Thoracic aorta (tissue), 2 donors: ENCODE data around the gene C4BPB. TPM values are rescaled to one million over a fixed set of nuclear protein-coding genes. Genes with fewer than 3 reads are reported as not detected.

Experiments
- ATAC-seq: fragments of 150-250 bp; one replicate; pipeline ENCODE4 v1.8.0; 2017; ENCODE audit warnings: low read depth; ENCODE audit not compliant: insufficient number of reproducible peaks, low FRiP score
- DNase-seq: peaks from one replicate; pipeline ENCODE4 v3.0.0-alpha.2; 2020; ENCODE audit warnings: low spot score
- H3K27ac ChIP-seq, 2 donors: fragments of 200-600 bp; sonication (generic); 1 replicate in 1 of 2; 2 replicates in 1 of 2; pipeline ENCODE4 v1.5.1; 2016; ENCODE audit warnings: mild to moderate bottlenecking in 2 of 2, moderate library complexity in 2 of 2
- H3K27me3 ChIP-seq: fragments of 200-600 bp; sonication (generic); replicated peaks from 2 replicates; pipeline ENCODE4 v1.6.0; 2016; ENCODE audit warnings: mild to moderate bottlenecking; ENCODE audit not compliant: insufficient read depth
- H3K36me3 ChIP-seq: fragments of 200-600 bp; sonication (generic); one replicate; pipeline ENCODE4 v1.5.1; 2016
- H3K4me1 ChIP-seq, 2 donors: fragments of 200-600 bp; sonication (generic); 1 replicate in 1 of 2; 2 replicates in 1 of 2; pipeline versions ENCODE4 v1.5.1 to v1.6.0; 2016; ENCODE audit warnings: low read depth in 2 of 2, mild to moderate bottlenecking in 1 of 2; ENCODE audit not compliant: control insufficient read depth in 1 of 2
- H3K4me3 ChIP-seq: fragments of 200-600 bp; sonication (generic); 2 replicates; pipeline ENCODE4 v1.5.1; 2016; ENCODE audit warnings: mild to moderate bottlenecking
- H3K9me3 ChIP-seq: fragments of 200-600 bp; sonication (generic); 2 replicates; pipeline ENCODE4 v1.5.1; 2016
- total RNA-seq, 2 donors: library from RNA; depleted of rRNA; stranded (reverse); fragments of >200 nt; gene quantifications; one replicate each; pipeline versions ENCODE4 v1.1.0 to v1.2.3, GENCODE V29; 2016
- TF ChIP-seq, protein P1 (sequence below): fragments of 200-600 bp; sonication (generic); IDR thresholded peaks from one replicate; pipeline ENCODE4 v1.5.1; 2019; ENCODE audit warnings: antibody characterized with exemption

The C4BPB gene
- total RNA-seq, 2 donors from 2014 or later = 0.54 to 3.7 TPM

GRCh38 chr1:207055386-207056001, 33.2 kb upstream of the C4BPB start:
- Histone ChIP-seq H3K9me3 (no peaks in the 10 kb centered on the region), H3K27ac (no peak overlapping the region), H3K36me3 (no peaks in the 10 kb centered on the region), H3K27me3 (no peaks in the 10 kb centered on the region), H3K4me3 (no peak overlapping the region), H3K4me1 (peaks cover 5 to 14% of the 10 kb centered on the region in 2 donors)
- no peak for DNase-seq
- ATAC-seq = no peak
- TF ChIP-seq, protein P1, sequence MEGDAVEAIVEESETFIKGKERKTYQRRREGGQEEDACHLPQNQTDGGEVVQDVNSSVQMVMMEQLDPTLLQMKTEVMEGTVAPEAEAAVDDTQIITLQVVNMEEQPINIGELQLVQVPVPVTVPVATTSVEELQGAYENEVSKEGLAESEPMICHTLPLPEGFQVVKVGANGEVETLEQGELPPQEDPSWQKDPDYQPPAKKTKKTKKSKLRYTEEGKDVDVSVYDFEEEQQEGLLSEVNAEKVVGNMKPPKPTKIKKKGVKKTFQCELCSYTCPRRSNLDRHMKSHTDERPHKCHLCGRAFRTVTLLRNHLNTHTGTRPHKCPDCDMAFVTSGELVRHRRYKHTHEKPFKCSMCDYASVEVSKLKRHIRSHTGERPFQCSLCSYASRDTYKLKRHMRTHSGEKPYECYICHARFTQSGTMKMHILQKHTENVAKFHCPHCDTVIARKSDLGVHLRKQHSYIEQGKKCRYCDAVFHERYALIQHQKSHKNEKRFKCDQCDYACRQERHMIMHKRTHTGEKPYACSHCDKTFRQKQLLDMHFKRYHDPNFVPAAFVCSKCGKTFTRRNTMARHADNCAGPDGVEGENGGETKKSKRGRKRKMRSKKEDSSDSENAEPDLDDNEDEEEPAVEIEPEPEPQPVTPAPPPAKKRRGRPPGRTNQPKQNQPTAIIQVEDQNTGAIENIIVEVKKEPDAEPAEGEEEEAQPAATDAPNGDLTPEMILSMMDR = no peak

DNA sequence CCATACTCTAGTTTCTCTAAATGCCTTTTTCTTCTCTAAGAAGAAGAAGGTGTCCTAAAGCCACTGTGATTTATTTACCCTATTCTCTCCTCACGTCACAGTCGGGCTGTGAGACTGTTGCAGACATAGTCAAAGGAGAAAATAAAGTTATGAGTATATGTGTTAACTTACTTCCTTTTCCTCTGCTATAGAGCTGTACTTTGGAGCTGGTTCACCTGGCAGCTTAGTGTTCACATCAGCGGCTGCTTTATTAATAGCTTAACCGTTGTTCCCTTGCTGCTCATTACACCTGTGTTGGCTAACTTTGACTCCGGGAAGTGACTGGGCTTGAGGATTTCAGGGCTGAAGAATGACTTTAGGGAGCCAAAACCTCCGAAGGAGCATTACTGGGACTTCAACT, 32.0 kb upstream of the C4BPB start:
- TF ChIP-seq, protein P1 = no peak
- Histone ChIP-seq H3K27ac (no peak overlapping the region), H3K4me3 (no peak overlapping the region), H3K27me3 (no peaks in the 10 kb centered on the region), H3K9me3 (no peaks in the 10 kb centered on the region), H3K4me1 (peaks cover 5 to 9% of the 10 kb centered on the region in 2 donors), H3K36me3 (no peaks in the 10 kb centered on the region)
- DNase-seq (no peak), ATAC-seq (no peak)

DNA sequence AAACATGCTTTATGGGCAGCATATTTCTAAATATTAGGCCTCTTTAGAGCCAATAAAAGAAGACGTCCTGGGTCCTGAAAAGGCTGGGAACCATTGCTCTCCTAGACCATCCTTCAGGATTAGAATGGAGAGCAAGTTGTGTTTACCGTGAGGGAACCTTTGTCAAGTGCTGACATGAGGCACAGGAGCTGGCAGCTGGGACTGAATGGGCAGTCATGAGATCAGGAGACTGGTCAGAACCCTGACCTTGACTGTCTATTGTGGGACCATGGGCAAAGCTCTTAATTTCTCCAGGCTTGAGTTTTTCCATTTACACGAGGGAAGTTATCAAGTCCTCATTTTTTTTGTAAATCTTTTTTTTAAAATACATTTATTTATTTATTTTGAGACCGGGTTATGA, 30.4 kb upstream of the C4BPB start:
- H3K36me3 ChIP-seq = peaks cover 13% of the 10 kb centered on the region
- TF ChIP-seq, protein P1 = no peak
- H3K27me3 ChIP-seq = no peaks in the 10 kb centered on the region
- DNase-seq (no peak), ATAC-seq (no peak)
- H3K4me1 ChIP-seq = no peaks in the 10 kb centered on the region
- H3K27ac ChIP-seq = no peak overlapping the region
- no peaks in the 10 kb centered on the region for H3K9me3 ChIP-seq
- H3K4me3 ChIP-seq = no peak overlapping the region

DNA sequence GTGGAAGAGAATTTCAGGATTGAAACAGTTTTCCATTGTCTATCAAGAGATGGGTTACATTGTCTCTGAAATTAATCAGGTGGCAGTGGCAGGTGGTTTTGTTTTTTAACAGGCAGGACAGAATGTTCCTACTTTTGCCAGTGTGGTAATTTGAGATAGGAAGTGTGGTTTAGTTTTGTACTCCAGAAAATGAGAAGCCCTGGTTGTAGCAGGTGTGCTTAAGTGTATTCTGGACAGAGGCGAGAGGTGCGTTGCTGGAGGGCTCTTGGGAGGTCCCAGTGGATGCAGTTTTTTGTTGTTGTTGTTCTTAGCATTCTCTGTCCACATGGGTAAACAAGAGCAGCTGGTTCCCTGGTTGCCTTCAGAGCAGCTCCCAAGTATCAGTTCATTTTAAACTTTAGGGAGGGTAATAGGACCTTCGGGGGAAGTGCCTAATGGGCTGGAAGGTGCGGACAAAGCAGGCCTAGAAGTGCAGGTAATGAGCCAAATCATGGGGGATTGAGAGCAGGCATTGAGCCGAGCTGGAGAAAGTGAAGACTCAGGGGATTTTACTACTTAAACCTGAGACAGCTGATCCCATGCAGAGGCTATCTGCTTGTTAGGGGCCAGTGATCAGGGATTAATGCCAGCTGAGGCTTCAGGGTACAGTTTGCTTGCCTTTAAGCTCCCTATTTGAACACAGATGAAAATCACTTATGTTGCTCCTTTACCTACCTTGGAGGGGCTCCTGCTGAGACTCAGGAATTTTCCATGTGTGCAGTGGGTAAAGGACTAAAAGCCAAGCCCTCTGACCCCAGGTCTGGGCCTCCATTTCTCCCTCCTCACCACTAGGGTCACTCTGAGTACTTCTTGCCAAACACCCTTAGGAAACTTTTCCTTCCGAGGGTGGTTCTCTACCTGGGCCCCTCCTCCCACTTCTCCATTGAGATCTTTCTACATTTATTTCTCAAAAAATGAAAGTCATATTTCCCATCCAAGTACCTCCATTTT, 29.5 kb upstream of the C4BPB start:
- TF ChIP-seq, protein P1 = no peak
- no peak overlapping the region for H3K4me3 ChIP-seq
- no peaks in the 10 kb centered on the region for H3K9me3 ChIP-seq
- H3K27ac ChIP-seq = no peak overlapping the region
- no peaks in the 10 kb centered on the region for H3K4me1 ChIP-seq
- H3K27me3 ChIP-seq = no peaks in the 10 kb centered on the region
- H3K36me3 ChIP-seq = peaks cover 18% of the 10 kb centered on the region
- ATAC-seq (no peak), DNase-seq (no peak)

GRCh38 chr1:207059881-207060280, 28.8 kb upstream of the C4BPB start:
- Histone ChIP-seq H3K36me3 (peaks cover 18% of the 10 kb centered on the region), H3K27me3 (no peaks in the 10 kb centered on the region), H3K4me1 (peaks cover 0 to 6% of the 10 kb centered on the region in 2 donors), H3K27ac (no peak overlapping the region), H3K4me3 (no peak overlapping the region), H3K9me3 (no peaks in the 10 kb centered on the region)
- ATAC-seq (no peak), DNase-seq (no peak)
- TF ChIP-seq, protein P1 = no peak
